ENCODE results near the gene TUBA1A.

The TUBA1A gene

GRCh38 chr12:49147384-49147783 lies 41.5 kb downstream of the TUBA1A start:
- Mint-ChIP-seq H3K9me3 (no peaks in the 10 kb centered on the region), H3K36me3 (ENCODE audit: low read depth) (no peaks in the 10 kb centered on the region), H3K27me3 (ENCODE audit: low read depth) (no peaks in the 10 kb centered on the region), H3K27ac (no peak overlapping the region), H3K4me3 (no peak overlapping the region), H3K4me1 (no peaks in the 10 kb centered on the region)
- no peak for TF ChIP-seq CTCF (IDR thresholded peaks at IDR 0.05; ENCODE audit: unreplicated experiment in 3 of 3)

- no peaks in the 10 kb centered on the region for H3K9me3 Mint-ChIP-seq
- no peaks in the 10 kb centered on the region for H3K4me1 Mint-ChIP-seq
Observed at GRCh38 chr12:49146406-49146805, 42.5 kb downstream of the TUBA1A start.

GRCh38 chr12:49144384-49144783 lies 44.5 kb downstream of the TUBA1A start:
- Mint-ChIP-seq H3K4me3 (no peak overlapping the region), H3K27me3 (ENCODE audit: low read depth) (no peaks in the 10 kb centered on the region), H3K4me1 (no peaks in the 10 kb centered on the region), H3K36me3 (ENCODE audit: low read depth) (no peaks in the 10 kb centered on the region), H3K9me3 (no peaks in the 10 kb centered on the region), H3K27ac (no peak overlapping the region)
- no peak for TF ChIP-seq CTCF (IDR thresholded peaks at IDR 0.05; ENCODE audit: unreplicated experiment in 3 of 3)

More at GRCh38 chr12:49146406-49146805, 42.5 kb downstream of the TUBA1A start:
- Mint-ChIP-seq H3K4me3 (no peak overlapping the region), H3K27me3 (ENCODE audit: low read depth) (no peaks in the 10 kb centered on the region), H3K27ac (no peak overlapping the region), H3K36me3 (ENCODE audit: low read depth) (no peaks in the 10 kb centered on the region)
- TF ChIP-seq CTCF (IDR thresholded peaks at IDR 0.05; ENCODE audit: unreplicated experiment in 3 of 3), result no peak

- no peak overlapping the region for H3K4me3 Mint-ChIP-seq
- no peaks in the 10 kb centered on the region for H3K36me3 Mint-ChIP-seq (ENCODE audit: low read depth)
- no peak for TF ChIP-seq CTCF (IDR thresholded peaks at IDR 0.05; ENCODE audit: unreplicated experiment in 3 of 3)
Observed at GRCh38 chr12:49138999-49139398, 49.9 kb downstream of the TUBA1A start.

GRCh38 chr12:49138587-49138986 lies 50.3 kb downstream of the TUBA1A start:
- H3K27me3 Mint-ChIP-seq (ENCODE audit: low read depth), result no peaks in the 10 kb centered on the region

More at GRCh38 chr12:49138999-49139398, 49.9 kb downstream of the TUBA1A start:
- peaks cover under 1% of the 10 kb centered on the region for H3K4me1 Mint-ChIP-seq
- H3K9me3 Mint-ChIP-seq, result no peaks in the 10 kb centered on the region
- no peak overlapping the region for H3K27ac Mint-ChIP-seq
- no peaks in the 10 kb centered on the region for H3K27me3 Mint-ChIP-seq (ENCODE audit: low read depth)

More at GRCh38 chr12:49138587-49138986, 50.3 kb downstream of the TUBA1A start:
- Mint-ChIP-seq H3K36me3 (ENCODE audit: low read depth) (no peaks in the 10 kb centered on the region), H3K27ac (no peak overlapping the region), H3K4me3 (no peak overlapping the region), H3K4me1 (peaks cover 5% of the 10 kb centered on the region), H3K9me3 (no peaks in the 10 kb centered on the region)
- TF ChIP-seq CTCF (IDR thresholded peaks at IDR 0.05; ENCODE audit: unreplicated experiment in 3 of 3), result no peak
